B cell (primary cell): ENCODE results near the gene TENT4A.

ENCODE experiments used
- EZH2 ChIP-seq: IDR thresholded peaks from 2 replicates; pipeline ENCODE4 v1.6.1; 2012; ENCODE audit warnings: borderline replicate concordance, low read depth, mild to moderate bottlenecking, moderate library complexity, low read length; ENCODE audit not compliant: insufficient read depth, poor library complexity, severe bottlenecking
- TF ChIP-seq, protein P1 (sequence below): fragments of 200-600 bp; IDR thresholded peaks from one replicate; pipeline ENCODE4 v1.8.0; 2022; ENCODE audit warnings: antibody characterized with exemption, mild to moderate bottlenecking

- TF ChIP-seq, protein P1, sequence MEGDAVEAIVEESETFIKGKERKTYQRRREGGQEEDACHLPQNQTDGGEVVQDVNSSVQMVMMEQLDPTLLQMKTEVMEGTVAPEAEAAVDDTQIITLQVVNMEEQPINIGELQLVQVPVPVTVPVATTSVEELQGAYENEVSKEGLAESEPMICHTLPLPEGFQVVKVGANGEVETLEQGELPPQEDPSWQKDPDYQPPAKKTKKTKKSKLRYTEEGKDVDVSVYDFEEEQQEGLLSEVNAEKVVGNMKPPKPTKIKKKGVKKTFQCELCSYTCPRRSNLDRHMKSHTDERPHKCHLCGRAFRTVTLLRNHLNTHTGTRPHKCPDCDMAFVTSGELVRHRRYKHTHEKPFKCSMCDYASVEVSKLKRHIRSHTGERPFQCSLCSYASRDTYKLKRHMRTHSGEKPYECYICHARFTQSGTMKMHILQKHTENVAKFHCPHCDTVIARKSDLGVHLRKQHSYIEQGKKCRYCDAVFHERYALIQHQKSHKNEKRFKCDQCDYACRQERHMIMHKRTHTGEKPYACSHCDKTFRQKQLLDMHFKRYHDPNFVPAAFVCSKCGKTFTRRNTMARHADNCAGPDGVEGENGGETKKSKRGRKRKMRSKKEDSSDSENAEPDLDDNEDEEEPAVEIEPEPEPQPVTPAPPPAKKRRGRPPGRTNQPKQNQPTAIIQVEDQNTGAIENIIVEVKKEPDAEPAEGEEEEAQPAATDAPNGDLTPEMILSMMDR = no peak
- no peak for TF ChIP-seq EZH2
These were observed 26.4 kb downstream of the TENT4A start for GRCh38 chr5:6739603-6740002.
